GM10266 (cell line): ENCODE results near the gene LRP4.
"Not testable (repeated sequence)": the region's sequence is repeated elsewhere in the genome, so short reads cannot be mapped to it uniquely, and the experiment has no call there.

Experiments
- DNase-seq: peaks from one replicate; pipeline ENCODE4 v3.0.0; 2012; ENCODE audit errors: extremely low spot score
- TF ChIP-seq, protein P1 (sequence below): IDR thresholded peaks from 2 replicates; pipeline ENCODE4 v1.5.1; 2012; ENCODE audit warnings: mild to moderate bottlenecking, low read depth; ENCODE audit not compliant: control insufficient read depth, insufficient read depth; ENCODE audit errors: missing control alignments

Gene LRP4, protein sequence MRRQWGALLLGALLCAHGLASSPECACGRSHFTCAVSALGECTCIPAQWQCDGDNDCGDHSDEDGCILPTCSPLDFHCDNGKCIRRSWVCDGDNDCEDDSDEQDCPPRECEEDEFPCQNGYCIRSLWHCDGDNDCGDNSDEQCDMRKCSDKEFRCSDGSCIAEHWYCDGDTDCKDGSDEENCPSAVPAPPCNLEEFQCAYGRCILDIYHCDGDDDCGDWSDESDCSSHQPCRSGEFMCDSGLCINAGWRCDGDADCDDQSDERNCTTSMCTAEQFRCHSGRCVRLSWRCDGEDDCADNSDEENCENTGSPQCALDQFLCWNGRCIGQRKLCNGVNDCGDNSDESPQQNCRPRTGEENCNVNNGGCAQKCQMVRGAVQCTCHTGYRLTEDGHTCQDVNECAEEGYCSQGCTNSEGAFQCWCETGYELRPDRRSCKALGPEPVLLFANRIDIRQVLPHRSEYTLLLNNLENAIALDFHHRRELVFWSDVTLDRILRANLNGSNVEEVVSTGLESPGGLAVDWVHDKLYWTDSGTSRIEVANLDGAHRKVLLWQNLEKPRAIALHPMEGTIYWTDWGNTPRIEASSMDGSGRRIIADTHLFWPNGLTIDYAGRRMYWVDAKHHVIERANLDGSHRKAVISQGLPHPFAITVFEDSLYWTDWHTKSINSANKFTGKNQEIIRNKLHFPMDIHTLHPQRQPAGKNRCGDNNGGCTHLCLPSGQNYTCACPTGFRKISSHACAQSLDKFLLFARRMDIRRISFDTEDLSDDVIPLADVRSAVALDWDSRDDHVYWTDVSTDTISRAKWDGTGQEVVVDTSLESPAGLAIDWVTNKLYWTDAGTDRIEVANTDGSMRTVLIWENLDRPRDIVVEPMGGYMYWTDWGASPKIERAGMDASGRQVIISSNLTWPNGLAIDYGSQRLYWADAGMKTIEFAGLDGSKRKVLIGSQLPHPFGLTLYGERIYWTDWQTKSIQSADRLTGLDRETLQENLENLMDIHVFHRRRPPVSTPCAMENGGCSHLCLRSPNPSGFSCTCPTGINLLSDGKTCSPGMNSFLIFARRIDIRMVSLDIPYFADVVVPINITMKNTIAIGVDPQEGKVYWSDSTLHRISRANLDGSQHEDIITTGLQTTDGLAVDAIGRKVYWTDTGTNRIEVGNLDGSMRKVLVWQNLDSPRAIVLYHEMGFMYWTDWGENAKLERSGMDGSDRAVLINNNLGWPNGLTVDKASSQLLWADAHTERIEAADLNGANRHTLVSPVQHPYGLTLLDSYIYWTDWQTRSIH (N-terminal part only)

DNA sequence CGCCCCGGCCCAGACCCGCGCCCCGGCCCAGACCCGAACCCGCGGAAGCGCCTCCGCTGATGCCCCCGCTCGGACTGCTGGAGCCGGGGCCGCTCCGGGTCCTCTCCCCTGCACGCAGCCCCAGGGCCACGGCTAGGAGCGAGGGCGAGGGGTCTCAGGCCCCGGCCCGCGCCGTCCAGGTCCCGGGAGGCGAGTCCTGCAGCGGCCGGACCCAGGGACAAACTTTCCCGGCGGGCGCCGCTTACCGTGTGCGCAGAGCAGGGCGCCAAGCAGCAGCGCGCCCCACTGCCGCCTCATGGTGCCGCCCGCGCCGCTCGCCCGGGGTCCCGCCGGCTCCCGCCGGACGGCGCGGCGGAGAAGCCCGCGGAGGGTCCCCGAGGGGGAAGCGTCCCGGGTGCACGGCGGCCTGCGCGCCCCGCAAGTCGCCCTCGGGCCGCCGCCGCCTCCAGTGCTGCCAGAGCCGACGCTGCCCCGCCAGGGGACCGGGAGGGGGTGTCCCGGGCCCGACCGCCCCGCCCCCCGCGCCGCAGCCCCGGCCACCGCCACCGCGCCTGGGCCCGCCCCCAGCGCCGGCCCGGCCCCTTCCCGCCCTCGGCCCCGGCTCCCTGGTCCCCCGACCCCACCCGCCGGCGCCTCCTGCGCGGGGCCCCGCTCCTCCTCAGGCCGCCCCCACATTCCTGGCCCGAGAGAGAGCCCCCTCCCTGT lies at the start of gene LRP4:
TSS of gene LRP4 (minus strand) at position 468 of the 705 bp plus-strand sequence. CDS start at position 297, 171 bp downstream.
- peak; percentile 90 for DNase-seq
- TF ChIP-seq, protein P1, sequence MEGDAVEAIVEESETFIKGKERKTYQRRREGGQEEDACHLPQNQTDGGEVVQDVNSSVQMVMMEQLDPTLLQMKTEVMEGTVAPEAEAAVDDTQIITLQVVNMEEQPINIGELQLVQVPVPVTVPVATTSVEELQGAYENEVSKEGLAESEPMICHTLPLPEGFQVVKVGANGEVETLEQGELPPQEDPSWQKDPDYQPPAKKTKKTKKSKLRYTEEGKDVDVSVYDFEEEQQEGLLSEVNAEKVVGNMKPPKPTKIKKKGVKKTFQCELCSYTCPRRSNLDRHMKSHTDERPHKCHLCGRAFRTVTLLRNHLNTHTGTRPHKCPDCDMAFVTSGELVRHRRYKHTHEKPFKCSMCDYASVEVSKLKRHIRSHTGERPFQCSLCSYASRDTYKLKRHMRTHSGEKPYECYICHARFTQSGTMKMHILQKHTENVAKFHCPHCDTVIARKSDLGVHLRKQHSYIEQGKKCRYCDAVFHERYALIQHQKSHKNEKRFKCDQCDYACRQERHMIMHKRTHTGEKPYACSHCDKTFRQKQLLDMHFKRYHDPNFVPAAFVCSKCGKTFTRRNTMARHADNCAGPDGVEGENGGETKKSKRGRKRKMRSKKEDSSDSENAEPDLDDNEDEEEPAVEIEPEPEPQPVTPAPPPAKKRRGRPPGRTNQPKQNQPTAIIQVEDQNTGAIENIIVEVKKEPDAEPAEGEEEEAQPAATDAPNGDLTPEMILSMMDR: no peak

DNA sequence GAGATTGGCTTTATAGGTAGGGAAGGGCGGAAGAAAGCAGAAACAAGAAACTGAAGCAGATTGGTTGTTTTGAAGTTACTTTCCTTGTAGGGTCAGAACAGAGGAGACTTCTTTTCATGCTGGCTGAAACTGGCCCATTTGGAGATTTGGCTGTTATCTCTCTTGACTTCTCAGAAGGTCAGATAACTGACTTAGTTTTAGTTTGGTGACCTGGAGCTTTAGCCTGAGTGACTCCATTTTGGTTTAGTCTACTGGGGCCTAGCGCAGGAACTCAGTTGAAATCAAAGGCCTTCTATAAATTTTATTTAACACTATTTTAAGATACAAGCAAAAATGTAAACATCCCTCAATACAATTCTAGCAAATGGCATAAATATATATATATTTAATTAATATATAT lies 49.6 kb upstream of the LRP4 start:
- DNase-seq: no peak
- TF ChIP-seq, protein P1: no peak

DNA sequence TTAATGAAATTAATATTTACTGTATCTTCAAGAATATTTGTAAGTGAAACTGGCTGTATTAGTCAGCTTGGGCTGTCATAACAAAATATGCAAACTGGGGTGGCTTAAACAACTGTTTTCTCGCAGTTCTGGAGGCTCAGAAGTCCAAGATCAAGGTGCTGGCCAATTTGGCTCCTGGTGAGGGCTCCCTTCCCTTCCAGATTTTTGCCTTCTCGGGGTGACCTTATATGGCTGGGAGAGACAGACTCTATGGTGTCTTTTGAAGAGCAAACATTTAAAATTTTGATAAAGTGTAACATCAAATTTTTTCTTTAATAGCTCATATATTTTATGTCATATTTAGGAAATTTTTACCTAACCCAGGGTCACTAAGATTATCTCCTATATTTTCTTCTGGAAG lies 48.4 kb upstream of the LRP4 start:
- no peak for DNase-seq

DNA sequence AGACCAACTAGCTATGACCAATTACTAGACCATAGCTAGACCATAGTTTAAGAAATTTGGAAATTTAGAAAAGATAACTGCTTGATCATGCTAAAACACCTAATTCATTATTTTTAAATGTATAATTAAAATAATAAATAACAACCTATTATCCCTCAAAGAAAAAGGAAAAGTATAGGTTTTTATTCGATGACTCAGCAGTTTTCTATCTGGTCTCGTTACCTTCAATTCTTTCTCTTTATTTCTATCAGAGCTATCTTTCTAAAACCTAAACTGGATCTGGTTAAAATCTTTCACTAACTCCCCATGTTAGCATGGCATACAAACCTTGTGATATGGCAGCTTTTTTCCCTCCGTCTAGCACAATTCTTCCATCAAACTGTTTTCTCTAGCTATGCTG lies 45.5 kb upstream of the LRP4 start:
- TF ChIP-seq, protein P1: no peak
- no peak for DNase-seq

More for the DNA sequence above, 48.4 kb upstream of the LRP4 start:
- TF ChIP-seq, protein P1: no peak

DNA sequence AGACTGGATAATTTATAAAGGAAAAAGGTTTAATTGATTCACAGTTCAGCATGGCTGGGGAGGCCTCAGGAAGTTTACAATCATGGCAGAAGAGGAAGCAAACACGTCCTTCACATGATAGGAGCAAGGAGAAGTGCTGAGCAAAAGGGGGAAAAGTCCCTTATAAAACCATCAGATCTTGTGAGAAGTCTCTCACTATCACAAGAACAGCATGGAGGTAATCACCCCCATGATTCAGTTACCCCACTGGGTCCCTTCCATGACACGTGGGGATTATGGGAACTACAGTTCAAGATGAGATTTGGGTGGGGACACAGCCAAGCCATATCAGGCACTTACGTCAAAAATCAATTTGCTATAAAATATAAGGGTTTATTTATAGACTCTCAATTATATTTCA lies 43.5 kb upstream of the LRP4 start:
- DNase-seq: not testable (repeated sequence)

DNA sequence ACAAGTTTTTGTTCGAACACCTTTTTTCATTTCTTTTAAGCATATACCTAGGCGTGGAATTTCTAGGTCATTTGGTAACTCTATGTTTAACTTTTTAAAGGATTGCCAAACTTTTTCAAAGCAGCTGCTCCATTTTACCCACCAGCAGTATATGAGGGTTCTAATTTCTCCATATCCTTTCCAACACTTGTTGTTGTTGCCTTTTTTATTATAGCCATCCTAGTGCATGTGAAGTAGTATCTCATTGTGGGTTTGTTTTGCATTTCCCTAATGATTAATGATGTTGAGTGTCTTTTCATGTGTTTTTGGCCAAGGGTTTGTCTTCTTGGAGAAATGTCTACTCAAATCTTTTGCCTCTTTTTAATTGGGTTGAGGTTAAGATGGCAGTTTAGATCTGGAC lies 42.7 kb upstream of the LRP4 start:
- DNase-seq: no peak

More for the DNA sequence above, 42.7 kb upstream of the LRP4 start:
- TF ChIP-seq, protein P1: no peak
